Progenitor cell of endocrine pancreas (in vitro differentiated cells): Measurements from ENCODE around the gene STK38. TPM values are rescaled to one million over a fixed set of nuclear protein-coding genes. Genes with fewer than 3 reads are reported as not detected.

ENCODE experiments used
- DNase-seq: peaks from one replicate; pipeline ENCODE4 v3.0.0; 2021; ENCODE audit warnings: low spot score; ENCODE audit not compliant: unreplicated experiment
- H3K27ac Mint-ChIP-seq: 2 replicates; pipeline ENCODE4 v1.8.0; 2021; ENCODE audit warnings: mild to moderate bottlenecking, moderate library complexity, mixed read lengths
- H3K27me3 Mint-ChIP-seq: 2 replicates; pipeline ENCODE4 v1.8.0; 2021; ENCODE audit warnings: mixed read lengths
- H3K36me3 Mint-ChIP-seq: 2 replicates; pipeline ENCODE4 v1.8.0; 2022; ENCODE audit warnings: mixed read lengths; ENCODE audit not compliant: insufficient read depth
- H3K4me1 Mint-ChIP-seq: 2 replicates; pipeline ENCODE4 v1.8.0; 2021; ENCODE audit warnings: low read depth, mixed read lengths
- H3K4me3 Mint-ChIP-seq: 2 replicates; pipeline ENCODE4 v1.8.0; 2021; ENCODE audit warnings: low read depth, mild to moderate bottlenecking, moderate library complexity, mixed read lengths
- H3K9me3 Mint-ChIP-seq: 2 replicates; pipeline ENCODE4 v1.8.0; 2021; ENCODE audit warnings: low read depth, mixed read lengths
- total RNA-seq: library from RNA; stranded (reverse); gene quantifications from 2 replicates; pipeline ENCODE4 v1.2.1, GENCODE V29; 2021
- TF ChIP-seq, protein P1 (sequence below): fragments of 200-600 bp; sonication (generic); IDR thresholded peaks from one replicate; pipeline ENCODE4 v1.5.0; 2021; ENCODE audit warnings: antibody characterized with exemption, mild to moderate bottlenecking; ENCODE audit not compliant: unreplicated experiment

The STK38 gene
- total RNA-seq, 1 donor from 2014 or later, result 47.2 TPM

DNA sequence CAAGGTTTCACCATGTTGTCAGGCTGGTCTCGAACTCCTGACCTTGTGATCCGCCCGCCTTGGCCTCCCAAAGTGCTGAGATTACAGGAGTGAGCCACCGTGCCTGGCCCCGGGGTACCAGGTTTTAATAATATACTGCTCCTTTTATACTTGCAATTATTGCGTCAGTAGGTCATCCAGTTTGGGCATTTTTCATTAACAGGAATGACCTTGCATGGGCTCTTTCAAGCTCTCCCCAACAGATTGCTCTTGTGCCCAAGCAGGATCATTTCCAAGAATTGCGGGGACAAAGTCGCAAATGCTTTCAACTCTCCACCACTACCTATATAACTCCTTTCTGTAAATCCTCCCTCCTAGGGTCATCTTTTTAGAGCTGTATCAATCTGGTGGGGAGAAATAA, 23.8 kb downstream of the STK38 start:
- H3K4me1 Mint-ChIP-seq, result peaks cover 6% of the 10 kb centered on the region
- no peak overlapping the region for H3K27ac Mint-ChIP-seq
- peaks cover 21% of the 10 kb centered on the region for H3K36me3 Mint-ChIP-seq
- TF ChIP-seq, protein P1, sequence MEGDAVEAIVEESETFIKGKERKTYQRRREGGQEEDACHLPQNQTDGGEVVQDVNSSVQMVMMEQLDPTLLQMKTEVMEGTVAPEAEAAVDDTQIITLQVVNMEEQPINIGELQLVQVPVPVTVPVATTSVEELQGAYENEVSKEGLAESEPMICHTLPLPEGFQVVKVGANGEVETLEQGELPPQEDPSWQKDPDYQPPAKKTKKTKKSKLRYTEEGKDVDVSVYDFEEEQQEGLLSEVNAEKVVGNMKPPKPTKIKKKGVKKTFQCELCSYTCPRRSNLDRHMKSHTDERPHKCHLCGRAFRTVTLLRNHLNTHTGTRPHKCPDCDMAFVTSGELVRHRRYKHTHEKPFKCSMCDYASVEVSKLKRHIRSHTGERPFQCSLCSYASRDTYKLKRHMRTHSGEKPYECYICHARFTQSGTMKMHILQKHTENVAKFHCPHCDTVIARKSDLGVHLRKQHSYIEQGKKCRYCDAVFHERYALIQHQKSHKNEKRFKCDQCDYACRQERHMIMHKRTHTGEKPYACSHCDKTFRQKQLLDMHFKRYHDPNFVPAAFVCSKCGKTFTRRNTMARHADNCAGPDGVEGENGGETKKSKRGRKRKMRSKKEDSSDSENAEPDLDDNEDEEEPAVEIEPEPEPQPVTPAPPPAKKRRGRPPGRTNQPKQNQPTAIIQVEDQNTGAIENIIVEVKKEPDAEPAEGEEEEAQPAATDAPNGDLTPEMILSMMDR, result no peak
- H3K9me3 Mint-ChIP-seq, result no peaks in the 10 kb centered on the region
- no peak for DNase-seq
- no peaks in the 10 kb centered on the region for H3K27me3 Mint-ChIP-seq
- H3K4me3 Mint-ChIP-seq, result no peak overlapping the region

DNA sequence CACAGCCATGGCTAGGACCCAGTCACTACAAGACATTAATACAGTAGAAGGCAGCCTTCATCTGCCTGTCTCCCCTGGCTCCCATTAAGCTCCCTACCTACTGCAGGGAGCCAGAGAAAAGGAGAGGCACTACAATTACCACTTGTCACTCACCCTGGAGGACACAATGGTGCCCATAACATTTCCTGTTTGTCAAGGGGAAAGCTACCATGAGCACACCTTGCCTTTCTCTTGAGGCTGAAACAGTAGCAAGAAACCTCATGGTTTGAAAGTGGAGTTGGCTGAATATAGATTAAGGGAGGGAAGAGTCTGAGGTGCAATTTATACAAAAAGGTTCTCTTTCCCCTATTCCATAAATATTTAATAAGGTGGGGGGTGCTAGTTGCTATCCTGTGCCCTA, 27.9 kb downstream of the STK38 start:
- no peak overlapping the region for H3K27ac Mint-ChIP-seq
- H3K27me3 Mint-ChIP-seq, result no peaks in the 10 kb centered on the region
- H3K9me3 Mint-ChIP-seq, result no peaks in the 10 kb centered on the region
- H3K4me1 Mint-ChIP-seq, result no peaks in the 10 kb centered on the region
- H3K4me3 Mint-ChIP-seq, result no peak overlapping the region
- TF ChIP-seq, protein P1, result no peak
- peaks cover 25% of the 10 kb centered on the region for H3K36me3 Mint-ChIP-seq
- no peak for DNase-seq

DNA sequence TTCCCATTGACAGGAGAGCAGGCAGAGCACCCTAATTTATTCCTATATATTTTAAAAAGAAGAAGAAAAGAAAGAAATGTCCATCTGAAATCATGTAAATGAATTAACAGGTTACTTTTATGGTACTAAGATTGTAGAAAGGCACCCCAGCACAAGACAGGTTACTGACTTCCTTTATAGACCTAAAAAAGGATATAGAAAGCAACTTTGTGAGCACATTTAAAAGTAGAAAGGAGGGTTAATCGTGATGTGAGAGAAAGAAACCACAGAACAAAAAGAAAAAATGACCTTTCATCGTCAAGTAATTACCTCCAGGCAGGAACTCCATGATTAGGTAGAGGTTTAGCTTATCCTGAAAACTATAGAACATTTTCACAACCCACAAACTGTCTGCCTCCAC, 29.9 kb downstream of the STK38 start:
- H3K4me1 Mint-ChIP-seq, result no peaks in the 10 kb centered on the region
- H3K9me3 Mint-ChIP-seq, result no peaks in the 10 kb centered on the region
- peaks cover 25% of the 10 kb centered on the region for H3K36me3 Mint-ChIP-seq
- DNase-seq, result no peak
- no peak overlapping the region for H3K27ac Mint-ChIP-seq
- TF ChIP-seq, protein P1, result no peak
- H3K27me3 Mint-ChIP-seq, result no peaks in the 10 kb centered on the region
- no peak overlapping the region for H3K4me3 Mint-ChIP-seq

DNA sequence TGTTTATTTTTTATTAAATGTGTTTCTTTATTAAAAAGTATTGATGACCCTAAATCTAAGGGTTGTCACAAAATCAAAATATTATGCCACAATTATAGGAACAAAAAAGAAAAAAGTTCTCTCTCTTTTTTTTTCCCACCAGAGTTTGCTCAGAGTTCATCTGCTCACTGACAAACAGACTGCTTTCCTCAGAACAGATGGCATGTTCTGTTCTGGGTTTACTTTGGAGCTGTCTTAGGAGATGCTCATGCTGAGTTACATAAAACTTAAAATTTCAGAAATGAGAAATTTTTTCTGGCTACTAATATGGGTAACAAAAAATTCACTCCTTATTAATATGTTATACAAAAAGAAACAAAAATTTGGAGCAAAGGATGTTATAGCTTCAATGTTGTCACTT, 30.3 kb downstream of the STK38 start:
- Mint-ChIP-seq H3K4me1 (no peaks in the 10 kb centered on the region), H3K9me3 (no peaks in the 10 kb centered on the region), H3K27ac (no peak overlapping the region), H3K4me3 (no peak overlapping the region), H3K36me3 (peaks cover 26% of the 10 kb centered on the region), H3K27me3 (no peaks in the 10 kb centered on the region)
- no peak for DNase-seq
- TF ChIP-seq, protein P1, result no peak

DNA sequence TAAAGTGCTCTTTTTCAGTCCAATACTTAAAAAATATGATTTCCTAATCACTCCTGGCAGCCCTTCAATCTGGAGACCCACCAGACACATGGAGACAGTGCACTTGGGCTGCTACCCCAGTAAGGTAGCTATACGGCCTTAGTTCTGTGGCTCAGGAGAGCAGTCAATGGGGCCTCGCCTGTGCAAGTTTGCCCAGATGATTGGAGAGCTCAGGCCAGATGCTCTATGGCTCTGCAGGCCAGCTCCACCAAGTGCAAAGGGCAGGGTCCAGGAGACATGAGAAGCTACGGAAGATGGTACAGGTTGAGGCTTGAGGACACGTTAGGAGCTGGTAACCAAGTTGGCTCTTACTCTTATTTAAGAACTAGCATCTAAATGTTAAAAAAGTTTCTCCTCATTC, 30.7 kb downstream of the STK38 start:
- TF ChIP-seq, protein P1, result no peak
- Mint-ChIP-seq H3K4me1 (no peaks in the 10 kb centered on the region), H3K4me3 (no peak overlapping the region), H3K27me3 (no peaks in the 10 kb centered on the region), H3K36me3 (peaks cover 31% of the 10 kb centered on the region), H3K27ac (peak overlapping the region; percentile 84), H3K9me3 (no peaks in the 10 kb centered on the region)
- DNase-seq, result no peak
